ENCODE results near the gene DOC2B.
"Not testable (repeated sequence)": the region's sequence is repeated elsewhere in the genome, so short reads cannot be mapped to it uniquely, and the experiment has no call there.

Gene DOC2B

GRCh38 chr17:142876-143784, 38.3 kb downstream of the DOC2B start:
- DNase-seq: no peak

- DNase-seq: no peak
Observed at GRCh38 chr17:142102-142661, 39.3 kb downstream of the DOC2B start.

GRCh38 chr17:139401-140205, 41.8 kb downstream of the DOC2B start:
- DNase-seq: not testable (repeated sequence)

- not testable (repeated sequence) for DNase-seq
Observed at GRCh38 chr17:137166-137807, 44.2 kb downstream of the DOC2B start, which contains the start of gene SCGB1C2. SCGB1C2 (plus strand) TSS chr17:137569; CDS start chr17:137591, 22 bp downstream.

GRCh38 chr17:136531-136930, 44.9 kb downstream of the DOC2B start:
- DNase-seq: not testable (repeated sequence)

- DNase-seq: not testable (repeated sequence)
Observed at GRCh38 chr17:135895-136294, 45.6 kb downstream of the DOC2B start.

- DNase-seq: not testable (repeated sequence)
Observed at GRCh38 chr17:135022-135421, 46.4 kb downstream of the DOC2B start.

GRCh38 chr17:134332-134785, 47.1 kb downstream of the DOC2B start:
- not testable (repeated sequence) for DNase-seq

GRCh38 chr17:133932-134331, 47.5 kb downstream of the DOC2B start:
- not testable (repeated sequence) for DNase-seq

- not testable (repeated sequence) for DNase-seq
Observed at GRCh38 chr17:118339-118917, 63.0 kb downstream of the DOC2B start.

GRCh38 chr17:113111-113510, 68.3 kb downstream of the DOC2B start:
- DNase-seq: not testable (repeated sequence)
